Smooth muscle cell of the brain vasculature (primary cell): ENCODE measurements around the gene NPIPA5.
"Not testable (repeated sequence)": the region's sequence is repeated elsewhere in the genome, so short reads cannot be mapped to it uniquely, and the experiment has no call there.

Experiments used
- DNase-seq: peaks from one replicate; pipeline ENCODE4 v3.0.0-alpha.2; 2012; ENCODE audit warnings: low read depth, low spot score

The NPIPA5 gene

GRCh38 chr16:15378194-15378593 is at the start of gene NPIPA5:
Gene NPIPA5 (minus strand): TSS chr16:15378294. CDS start chr16:15378294, 0 bp downstream.
- DNase-seq = not testable (repeated sequence)

GRCh38 chr16:15427648-15428239 is 49.6 kb upstream of the NPIPA5 start:
- DNase-seq = peak; percentile 47

- DNase-seq = no peak
These were observed 48.7 kb upstream of the NPIPA5 start for GRCh38 chr16:15426796-15427195.

GRCh38 chr16:15425861-15426260 is 47.8 kb upstream of the NPIPA5 start:
- no peak for DNase-seq

GRCh38 chr16:15422222-15422621 is 44.1 kb upstream of the NPIPA5 start:
- no peak for DNase-seq

- DNase-seq = not testable (repeated sequence)
These were observed 43.6 kb upstream of the NPIPA5 start for GRCh38 chr16:15421696-15422095.

- no peak for DNase-seq
These were observed 40.1 kb upstream of the NPIPA5 start for GRCh38 chr16:15418206-15418605.

GRCh38 chr16:15417197-15417596 is 39.1 kb upstream of the NPIPA5 start:
- no peak for DNase-seq

GRCh38 chr16:15415511-15415985 is 37.5 kb upstream of the NPIPA5 start:
- no peak for DNase-seq

- DNase-seq = not testable (repeated sequence)
These were observed 31.4 kb upstream of the NPIPA5 start for GRCh38 chr16:15409476-15409875.

- not testable (repeated sequence) for DNase-seq
These were observed 29.7 kb upstream of the NPIPA5 start for GRCh38 chr16:15407756-15408155.

GRCh38 chr16:15404792-15405191 is 26.7 kb upstream of the NPIPA5 start:
- no peak for DNase-seq

- not testable (repeated sequence) for DNase-seq
These were observed 26.0 kb upstream of the NPIPA5 start for GRCh38 chr16:15404091-15404490.

- no peak for DNase-seq
These were observed 25.4 kb upstream of the NPIPA5 start for GRCh38 chr16:15403392-15403995.

- no peak for DNase-seq
These were observed 23.9 kb upstream of the NPIPA5 start for GRCh38 chr16:15401972-15402371.

GRCh38 chr16:15400314-15400713 is 22.2 kb upstream of the NPIPA5 start:
- not testable (repeated sequence) for DNase-seq

- no peak for DNase-seq
These were observed 21.2 kb upstream of the NPIPA5 start for GRCh38 chr16:15399317-15399716.

GRCh38 chr16:15398618-15399316 is 20.7 kb upstream of the NPIPA5 start:
- no peak for DNase-seq

GRCh38 chr16:15396948-15397594 is 19.0 kb upstream of the NPIPA5 start:
- DNase-seq = no peak

GRCh38 chr16:15396509-15396829 is 18.4 kb upstream of the NPIPA5 start:
- DNase-seq = not testable (repeated sequence)

- not testable (repeated sequence) for DNase-seq
These were observed 17.8 kb upstream of the NPIPA5 start, which contains the start of gene MPV17L for GRCh38 chr16:15395631-15396508. Gene MPV17L (plus strand): TSS chr16:15395754. CDS start chr16:15395898, 144 bp downstream.
